Calu3 (cell line): ENCODE measurements around the gene GSG1. TPM values are rescaled to one million over a fixed set of nuclear protein-coding genes. Genes with fewer than 3 reads are reported as not detected.

Experiments used
- BruUV-seq: library from RNA; stranded (reverse); fragments of 400-500 nt; replicated peaks from 2 replicates; lab custom pipeline; 2021; lab: Mats Ljungman, UMichigan
- CTCF ChIA-PET: fragments of 300-600 bp; sonication (Branson Sonifier 250); formaldehyde crosslinking; loops from one replicate; lab custom pipeline; 2022; ENCODE audit warnings: antibody characterized with exemption; lab: Charles Lee
- DNase-seq: peaks from one replicate; pipeline ENCODE4 v3.0.0; 2022
- H3K27ac Mint-ChIP-seq: one replicate; pipeline ENCODE4 v1.8.0; 2022; ENCODE audit warnings: mixed read lengths; ENCODE audit not compliant: unreplicated experiment
- H3K27me3 Mint-ChIP-seq: one replicate; pipeline ENCODE4 v1.8.0; 2022; ENCODE audit warnings: mixed read lengths; ENCODE audit not compliant: unreplicated experiment
- H3K36me3 Mint-ChIP-seq: one replicate; pipeline ENCODE4 v1.8.0; 2022; ENCODE audit warnings: mild to moderate bottlenecking, moderate library complexity, mixed read lengths; ENCODE audit not compliant: insufficient read depth, unreplicated experiment
- H3K4me1 Mint-ChIP-seq: one replicate; pipeline ENCODE4 v1.8.0; 2022; ENCODE audit warnings: mild to moderate bottlenecking, low read depth, mixed read lengths; ENCODE audit not compliant: unreplicated experiment
- H3K4me3 Mint-ChIP-seq: one replicate; pipeline ENCODE4 v1.8.0; 2022; ENCODE audit warnings: mild to moderate bottlenecking, low read depth, moderate library complexity, mixed read lengths; ENCODE audit not compliant: unreplicated experiment
- H3K9me3 Mint-ChIP-seq: one replicate; pipeline ENCODE4 v1.8.0; 2022; ENCODE audit warnings: low read depth, mixed read lengths; ENCODE audit not compliant: unreplicated experiment
- CTCF ChIP-seq: fragments of 200-600 bp; IDR thresholded peaks from one replicate; pipeline ENCODE4 v1.8.0; 2022; ENCODE audit warnings: antibody characterized with exemption; ENCODE audit not compliant: unreplicated experiment
- intact Hi-C: fragments of 100-400 bp; cut with micrococcal nuclease; formaldehyde crosslinking; loops from one replicate; pipeline ENCODE4 v1.10.0; 2022; ENCODE audit not compliant: unreplicated experiment
- total RNA-seq: library from RNA; stranded (reverse); gene quantifications from 2 replicates; pipeline ENCODE4 v1.2.3, GENCODE V29; 2022

Gene GSG1
- total RNA-seq, 1 experiment from 2014 or later, result not detected

GRCh38 chr12:13075118-13075480 lies 28.4 kb downstream of the GSG1 start:
- Mint-ChIP-seq H3K36me3 (no peaks in the 10 kb centered on the region), H3K4me3 (no peak overlapping the region), H3K27ac (no peak overlapping the region), H3K4me1 (no peaks in the 10 kb centered on the region), H3K27me3 (no peaks in the 10 kb centered on the region), H3K9me3 (no peaks in the 10 kb centered on the region)
- no peak for TF ChIP-seq CTCF
- CTCF ChIA-PET, result no interaction called here
- intact Hi-C loops, result no loop called here
- BruUV-seq, result no TSS peak
- no peak for DNase-seq

GRCh38 chr12:13074396-13075117 lies 28.9 kb downstream of the GSG1 start:
- TF ChIP-seq CTCF, result no peak
- Mint-ChIP-seq H3K9me3 (no peaks in the 10 kb centered on the region), H3K27ac (no peak overlapping the region), H3K27me3 (no peaks in the 10 kb centered on the region), H3K4me1 (no peaks in the 10 kb centered on the region), H3K4me3 (no peak overlapping the region), H3K36me3 (no peaks in the 10 kb centered on the region)
- intact Hi-C loops, result no loop called here
- BruUV-seq, result no TSS peak
- CTCF ChIA-PET, result no interaction called here
- no peak for DNase-seq

- CTCF ChIA-PET, result interaction anchor here (0.7 kb wide), 2 partner anchors 26 to 598 kb away, joined by 3 read pairs; no protein-coding TSS in a partner anchor
- Mint-ChIP-seq H3K27ac (no peak overlapping the region), H3K36me3 (no peaks in the 10 kb centered on the region)
These were observed 30.3 kb downstream of the GSG1 start for GRCh38 chr12:13073173-13073572.

DNA sequence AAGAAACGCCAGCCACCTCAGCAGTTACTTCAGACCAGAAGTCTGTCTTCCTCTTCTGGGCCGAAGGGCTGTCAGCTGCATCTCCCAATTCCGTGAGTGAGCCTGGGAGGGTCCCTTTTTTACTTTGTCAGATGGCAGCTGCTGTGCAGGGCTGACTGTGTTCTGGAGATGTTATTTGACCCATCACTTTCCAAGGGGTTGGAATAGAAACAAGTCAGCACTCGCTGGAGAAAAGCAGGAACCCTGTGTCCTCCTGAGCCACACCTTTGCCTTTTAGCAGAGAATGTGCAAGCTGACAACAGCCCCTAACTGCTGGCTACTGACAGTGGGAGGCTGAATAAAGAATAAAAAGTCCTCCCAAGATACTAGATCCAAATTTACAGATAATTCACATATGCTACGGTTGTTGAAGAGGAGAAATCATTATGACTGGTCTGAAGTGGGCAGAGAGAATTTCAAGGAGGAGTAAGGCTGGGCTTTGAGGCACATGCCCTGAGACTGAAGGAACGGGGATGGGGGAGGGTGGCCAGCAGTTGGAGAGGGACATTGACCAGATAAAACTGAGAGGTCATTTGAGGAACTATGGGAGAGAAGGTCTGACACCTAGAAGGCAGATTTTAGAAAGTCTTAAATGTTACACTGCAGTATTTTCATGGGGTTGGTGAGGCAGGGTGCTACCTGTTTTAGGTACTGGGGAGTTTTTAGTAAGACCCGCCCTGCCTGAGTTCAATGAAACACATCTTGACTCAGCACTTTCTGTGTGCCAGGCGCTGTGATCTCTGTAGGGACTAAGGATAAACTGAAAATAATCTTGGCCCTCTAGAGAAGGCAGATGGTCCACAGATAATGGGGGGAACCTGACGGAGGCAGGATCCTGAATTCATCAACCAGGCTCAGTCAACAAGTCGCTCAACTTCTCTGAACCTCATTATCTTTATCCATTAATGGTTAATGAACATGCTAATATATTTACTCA lies 31.9 kb downstream of the GSG1 start:
- TF ChIP-seq CTCF, result no peak
- DNase-seq, result no peak
- Mint-ChIP-seq H3K27ac (no peak overlapping the region), H3K4me3 (no peak overlapping the region), H3K27me3 (no peaks in the 10 kb centered on the region), H3K36me3 (no peaks in the 10 kb centered on the region), H3K9me3 (no peaks in the 10 kb centered on the region), H3K4me1 (no peaks in the 10 kb centered on the region)
- BruUV-seq, result no TSS peak
- CTCF ChIA-PET, result no interaction called here
- intact Hi-C loops, result no loop called here

More at GRCh38 chr12:13073173-13073572, 30.3 kb downstream of the GSG1 start:
- intact Hi-C loops, result no loop called here
- TF ChIP-seq CTCF, result no peak
- Mint-ChIP-seq H3K4me1 (no peaks in the 10 kb centered on the region), H3K27me3 (no peaks in the 10 kb centered on the region), H3K9me3 (no peaks in the 10 kb centered on the region), H3K4me3 (no peak overlapping the region)
- no peak for DNase-seq
- BruUV-seq, result no TSS peak
